Activated CD8-positive, alpha-beta memory T cell treated with anti-CD3 and anti-CD28 coated beads, Interleukin-2, amount 10 ng/mL, durations not matched to agents 7 days and 5 days (primary cell): ENCODE measurements around the gene KLHL6. TPM values are rescaled to one million over a fixed set of nuclear protein-coding genes. Genes with fewer than 3 reads are reported as not detected.
A peak's percentile ranks its signal among the peaks of the same experiment; 100 is the strongest.

Experiments
- ATAC-seq: fragments of 150-1000 bp; cut with Tn5 transposase; one replicate; pipeline ENCODE4 v1.10.0; 2021; ENCODE audit warnings: moderate library complexity
- CTCF ChIA-PET: fragments of 350-600 bp; sonication (Branson Sonifier 250); formaldehyde crosslinking; loops from one replicate; lab custom pipeline; 2021; ENCODE audit warnings: antibody characterized with exemption; lab: Charles Lee
- DNase-seq: peaks from one replicate; pipeline ENCODE4 v3.0.0-alpha.2; 2020
- H3K27ac Mint-ChIP-seq: one replicate; pipeline ENCODE4 v1.8.0; 2021; ENCODE audit warnings: mild to moderate bottlenecking, mixed read lengths
- H3K27me3 Mint-ChIP-seq: one replicate; pipeline ENCODE4 v1.8.0; 2021; ENCODE audit warnings: mixed read lengths
- H3K36me3 Mint-ChIP-seq: one replicate; pipeline ENCODE4 v1.8.0; 2021; ENCODE audit warnings: mild to moderate bottlenecking, mixed read lengths
- H3K4me1 Mint-ChIP-seq: one replicate; pipeline ENCODE4 v1.8.0; 2021; ENCODE audit warnings: mixed read lengths
- H3K4me3 Mint-ChIP-seq: one replicate; pipeline ENCODE4 v1.8.0; 2021; ENCODE audit warnings: mild to moderate bottlenecking, moderate library complexity, mixed read lengths
- H3K9me3 Mint-ChIP-seq: one replicate; pipeline ENCODE4 v1.8.0; 2022; ENCODE audit warnings: low read depth, mixed read lengths
- total RNA-seq, 2 experiments: library from RNA; stranded (reverse); gene quantifications; one replicate each; pipeline ENCODE4 v1.2.3, GENCODE V29; 2021

Gene KLHL6
- total RNA-seq, 2 experiments from 2014 or later: 30.9 to 31.5 TPM

DNA sequence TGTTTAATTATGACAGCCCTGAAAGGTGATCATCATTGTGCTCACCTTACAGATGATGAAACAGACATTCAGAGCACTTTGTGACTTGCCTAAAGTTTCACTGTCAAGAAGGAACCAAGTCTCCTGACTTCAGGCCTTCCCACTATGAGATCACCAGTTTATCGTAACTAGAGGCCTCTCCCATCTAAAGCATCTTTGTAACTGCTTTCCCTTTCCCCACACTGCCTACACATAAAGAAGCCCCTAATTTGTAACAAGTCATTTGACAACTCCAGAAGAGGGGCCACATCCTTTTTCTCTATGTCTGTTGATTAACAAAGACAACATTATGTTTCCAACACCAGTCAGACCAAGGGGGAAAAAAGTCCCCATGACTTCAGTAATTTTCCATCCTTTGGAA is 1.1 kb downstream of the KLHL6 start:
- Mint-ChIP-seq H3K27me3 (no peaks in the 10 kb centered on the region), H3K36me3 (peaks cover 18% of the 10 kb centered on the region), H3K4me3 (peak overlapping the region; percentile 90), H3K27ac (peak overlapping the region; percentile 86), H3K4me1 (peaks cover 66% of the 10 kb centered on the region), H3K9me3 (no peaks in the 10 kb centered on the region)
- DNase-seq (peak; percentile 51), ATAC-seq (peak; percentile 52)
- CTCF ChIA-PET: no interaction called here

GRCh38 chr3:183553334-183554026 is 2.0 kb downstream of the KLHL6 start:
- ATAC-seq (no peak), DNase-seq (peak; percentile 48)
- CTCF ChIA-PET: interaction anchor here (1.0 to 2.1 kb wide), 4 partner anchors 13 to 83 kb away, joined by 5 to 7 read pairs (median 6); no protein-coding TSS in a partner anchor
- Mint-ChIP-seq H3K36me3 (peaks cover 18% of the 10 kb centered on the region), H3K27ac (peak overlapping the region; percentile 86), H3K4me3 (peak overlapping the region; percentile 90), H3K27me3 (no peaks in the 10 kb centered on the region), H3K9me3 (no peaks in the 10 kb centered on the region), H3K4me1 (peaks cover 68% of the 10 kb centered on the region)

DNA sequence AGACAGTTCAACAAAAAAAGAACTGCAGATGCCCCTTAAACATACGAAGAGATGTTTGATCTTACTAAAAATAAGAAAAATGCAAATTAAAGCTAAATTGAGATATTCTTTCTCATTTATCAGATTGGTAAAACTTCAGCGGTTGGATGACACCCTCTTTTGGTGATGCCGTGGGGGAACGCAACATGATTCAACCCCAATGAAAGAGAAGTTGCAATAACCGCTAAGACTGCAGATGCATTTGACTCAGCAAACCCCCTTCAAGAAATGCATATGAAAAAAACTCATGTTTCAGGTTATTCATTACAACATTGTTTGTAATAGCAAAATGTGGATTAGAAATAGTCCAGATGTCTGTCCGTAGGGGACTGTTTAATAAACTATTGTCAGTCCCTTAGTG is 3.6 kb downstream of the KLHL6 start:
- no peak for ATAC-seq
- DNase-seq: peak; percentile 76
- Mint-ChIP-seq H3K27ac (peak overlapping the region; percentile 74), H3K9me3 (no peaks in the 10 kb centered on the region), H3K4me1 (peaks cover 64% of the 10 kb centered on the region), H3K27me3 (no peaks in the 10 kb centered on the region), H3K4me3 (peak overlapping the region; percentile 90), H3K36me3 (peaks cover 22% of the 10 kb centered on the region)
- CTCF ChIA-PET: interaction anchor here (0.8 to 2.1 kb wide), 8 partner anchors 10 to 84 kb away, joined by 3 to 7 read pairs (median 4); no protein-coding TSS in a partner anchor

DNA sequence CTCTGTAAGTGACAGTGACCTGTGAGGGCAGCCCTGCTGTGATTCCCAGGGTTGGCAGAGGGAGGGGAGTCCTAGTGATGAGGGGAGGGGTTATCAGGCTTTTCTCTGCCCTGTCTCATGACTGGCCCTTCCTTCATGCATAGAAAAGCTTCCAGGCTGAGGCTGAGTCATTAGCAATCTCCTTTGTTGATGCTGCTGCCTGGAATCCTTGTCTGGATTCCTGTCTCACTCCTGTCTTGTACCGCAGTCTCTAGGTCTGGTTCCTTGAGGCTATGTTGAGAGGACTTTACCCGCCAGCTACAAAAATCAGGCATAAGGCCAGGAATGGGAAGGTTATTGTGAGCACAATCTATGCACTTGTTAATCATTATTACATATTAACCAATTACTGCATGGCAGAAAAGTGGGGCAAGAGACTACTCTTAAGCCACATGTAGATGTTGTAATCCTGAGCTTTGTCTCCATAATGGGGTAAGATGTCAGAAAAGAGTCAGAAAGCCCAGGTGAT is 7.2 kb downstream of the KLHL6 start:
- Mint-ChIP-seq H3K4me1 (peaks cover 44% of the 10 kb centered on the region), H3K27ac (no peak overlapping the region), H3K9me3 (no peaks in the 10 kb centered on the region), H3K27me3 (no peaks in the 10 kb centered on the region), H3K36me3 (peaks cover 21% of the 10 kb centered on the region), H3K4me3 (no peak overlapping the region)
- ATAC-seq (no peak), DNase-seq (no peak)
- CTCF ChIA-PET: interaction anchor here (0.6 kb wide), 1 partner anchor 604 kb away, joined by 3 read pairs; no protein-coding TSS in a partner anchor

- no peak overlapping the region for H3K27ac Mint-ChIP-seq
- no peaks in the 10 kb centered on the region for H3K9me3 Mint-ChIP-seq
- peaks cover 19% of the 10 kb centered on the region for H3K36me3 Mint-ChIP-seq
- CTCF ChIA-PET: no interaction called here
- ATAC-seq: no peak
- no peaks in the 10 kb centered on the region for H3K27me3 Mint-ChIP-seq
- H3K4me1 Mint-ChIP-seq: peaks cover 43% of the 10 kb centered on the region
- DNase-seq: no peak
- H3K4me3 Mint-ChIP-seq: no peak overlapping the region
Measured at GRCh38 chr3:183546625-183547024, 8.9 kb downstream of the KLHL6 start.

DNA sequence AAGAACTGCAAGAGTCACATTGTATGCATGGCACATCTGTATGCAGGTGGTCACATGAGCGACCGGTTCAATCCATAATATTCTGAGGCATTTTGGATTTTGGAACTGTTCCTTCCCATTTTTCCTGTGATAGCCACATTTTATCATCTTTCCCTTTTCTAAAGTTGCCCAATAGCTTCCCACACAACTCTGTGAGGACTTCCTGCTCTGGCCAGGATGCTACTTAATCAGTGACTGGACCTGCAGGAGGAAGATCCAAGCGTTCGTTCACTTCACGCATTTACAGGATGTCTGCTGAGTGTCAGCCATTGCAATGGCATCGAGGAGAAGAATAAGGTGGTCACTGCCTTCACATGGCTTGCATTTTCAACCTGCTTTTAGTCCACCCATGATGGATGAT is 9.8 kb downstream of the KLHL6 start:
- H3K4me1 Mint-ChIP-seq: peaks cover 45% of the 10 kb centered on the region
- CTCF ChIA-PET: interaction anchor here (1.6 kb wide), 1 partner anchor 18 kb away, joined by 5 read pairs; no protein-coding TSS in a partner anchor
- no peak overlapping the region for H3K27ac Mint-ChIP-seq
- H3K36me3 Mint-ChIP-seq: peaks cover 15% of the 10 kb centered on the region
- DNase-seq (no peak), ATAC-seq (no peak)
- no peaks in the 10 kb centered on the region for H3K9me3 Mint-ChIP-seq
- no peak overlapping the region for H3K4me3 Mint-ChIP-seq
- no peaks in the 10 kb centered on the region for H3K27me3 Mint-ChIP-seq

DNA sequence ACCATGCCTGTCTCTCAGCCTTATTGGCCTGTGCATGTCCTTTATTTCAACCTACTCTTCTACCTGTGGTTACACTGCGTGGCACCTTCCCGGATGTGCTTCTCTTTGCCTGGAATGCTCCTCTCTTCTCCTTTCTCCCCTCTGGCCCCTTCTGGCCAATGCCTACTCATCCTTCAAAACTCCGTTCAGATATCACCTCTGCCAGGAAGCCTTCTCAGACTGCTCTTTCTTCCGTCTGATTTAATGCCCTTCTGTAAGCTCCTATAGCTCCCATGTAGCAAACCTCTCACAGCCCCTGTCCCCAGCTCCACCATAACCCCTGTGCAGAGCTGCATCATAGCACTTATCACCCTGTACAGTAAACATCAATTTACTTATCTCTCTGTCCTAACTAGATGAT is 13.2 kb downstream of the KLHL6 start:
- Mint-ChIP-seq H3K4me3 (no peak overlapping the region), H3K27ac (peak overlapping the region; percentile 80), H3K36me3 (peaks cover 11% of the 10 kb centered on the region)

GRCh38 chr3:183541738-183542137 is 13.8 kb downstream of the KLHL6 start:
- CTCF ChIA-PET: interaction anchor here (0.6 to 2.2 kb wide), 11 partner anchors 10 to 226 kb away, joined by 3 to 6 read pairs (median 3); partner anchors contain the start of genes KLHL24 and MCF2L2
- Mint-ChIP-seq H3K4me1 (peaks cover 53% of the 10 kb centered on the region), H3K27ac (peak overlapping the region; percentile 80), H3K9me3 (no peaks in the 10 kb centered on the region), H3K4me3 (peak overlapping the region; percentile 35), H3K36me3 (peaks cover 11% of the 10 kb centered on the region), H3K27me3 (no peaks in the 10 kb centered on the region)
- peak; percentile 72 for ATAC-seq
- DNase-seq: no peak

More for the DNA sequence above, 13.2 kb downstream of the KLHL6 start:
- CTCF ChIA-PET: interaction anchor here (0.6 to 2.2 kb wide), 6 partner anchors 10 to 114 kb away, joined by 3 to 6 read pairs (median 4); partner anchors contain the start of gene MCF2L2
- no peak for DNase-seq
- no peak for ATAC-seq
- no peaks in the 10 kb centered on the region for H3K9me3 Mint-ChIP-seq
- H3K4me1 Mint-ChIP-seq: peaks cover 47% of the 10 kb centered on the region
- no peaks in the 10 kb centered on the region for H3K27me3 Mint-ChIP-seq

GRCh38 chr3:183541235-183541655 is 14.3 kb downstream of the KLHL6 start:
- Mint-ChIP-seq H3K27ac (peak overlapping the region; percentile 80), H3K4me3 (peak overlapping the region; percentile 43), H3K36me3 (peaks cover 11% of the 10 kb centered on the region), H3K9me3 (no peaks in the 10 kb centered on the region), H3K27me3 (no peaks in the 10 kb centered on the region), H3K4me1 (peaks cover 58% of the 10 kb centered on the region)
- CTCF ChIA-PET: interaction anchor here (0.8 to 2.2 kb wide), 10 partner anchors 12 to 226 kb away, joined by 3 to 6 read pairs (median 4); partner anchors contain the start of gene KLHL24
- ATAC-seq (peak; percentile 18), DNase-seq (no peak)

DNA sequence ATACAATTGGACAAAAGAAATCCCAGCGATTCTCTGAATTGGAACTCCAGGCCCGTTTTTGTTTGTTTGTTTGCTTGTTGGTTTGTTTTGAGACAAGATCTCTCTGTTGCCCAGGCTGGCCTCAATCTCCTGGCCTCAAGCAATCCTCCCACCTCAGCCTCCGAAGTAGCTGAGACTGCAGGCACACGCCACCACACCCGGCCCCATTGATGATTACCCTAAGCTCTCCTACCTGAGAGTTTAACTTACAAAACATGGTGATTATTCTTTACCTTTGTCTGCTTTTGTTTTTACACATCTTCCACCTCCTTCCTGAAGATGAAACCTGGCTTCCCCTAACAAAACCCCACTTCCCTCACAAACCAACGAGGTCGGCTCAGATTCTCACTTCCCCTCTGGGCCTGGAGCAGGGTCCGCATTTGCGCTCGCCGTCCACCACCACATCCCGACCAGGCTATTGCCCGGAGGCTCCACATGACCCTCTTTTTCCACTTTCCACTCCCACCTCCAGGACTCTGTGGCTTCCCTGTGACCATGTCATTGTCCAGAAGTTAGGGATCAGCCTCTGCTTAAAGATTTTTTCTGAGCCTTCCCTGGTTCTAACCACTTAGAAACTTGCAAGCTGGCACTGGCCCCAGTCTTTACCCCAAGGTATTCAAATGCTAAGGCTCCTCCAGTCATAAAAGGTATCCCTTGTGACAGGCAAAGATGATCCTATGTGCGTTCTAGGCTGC is 14.8 kb downstream of the KLHL6 start:
- CTCF ChIA-PET: interaction anchor here (1.1 to 2.2 kb wide), 10 partner anchors 11 to 227 kb away, joined by 3 to 6 read pairs (median 4); partner anchors contain the start of gene KLHL24
- Mint-ChIP-seq H3K27ac (peak overlapping the region; percentile 80), H3K27me3 (no peaks in the 10 kb centered on the region), H3K9me3 (no peaks in the 10 kb centered on the region), H3K4me1 (peaks cover 62% of the 10 kb centered on the region), H3K36me3 (peaks cover 11% of the 10 kb centered on the region), H3K4me3 (peak overlapping the region; percentile 43)
- ATAC-seq (peak; percentile 45), DNase-seq (no peak)

GRCh38 chr3:183539811-183540210 is 15.7 kb downstream of the KLHL6 start:
- H3K4me3 Mint-ChIP-seq: no peak overlapping the region
- DNase-seq (no peak), ATAC-seq (no peak)
- H3K4me1 Mint-ChIP-seq: peaks cover 64% of the 10 kb centered on the region
- peak overlapping the region; percentile 80 for H3K27ac Mint-ChIP-seq
- peaks cover 11% of the 10 kb centered on the region for H3K36me3 Mint-ChIP-seq
- H3K27me3 Mint-ChIP-seq: no peaks in the 10 kb centered on the region
- H3K9me3 Mint-ChIP-seq: no peaks in the 10 kb centered on the region
- CTCF ChIA-PET: interaction anchor here (1.1 to 2.0 kb wide), 5 partner anchors 12 to 225 kb away, joined by 3 to 6 read pairs (median 5); no protein-coding TSS in a partner anchor

GRCh38 chr3:183538486-183538885 is 17.0 kb downstream of the KLHL6 start:
- Mint-ChIP-seq H3K27me3 (no peaks in the 10 kb centered on the region), H3K36me3 (peaks cover 10% of the 10 kb centered on the region), H3K9me3 (no peaks in the 10 kb centered on the region), H3K4me1 (peaks cover 66% of the 10 kb centered on the region), H3K4me3 (no peak overlapping the region), H3K27ac (no peak overlapping the region)
- no peak for DNase-seq
- CTCF ChIA-PET: interaction anchor here (0.6 kb wide), 1 partner anchor 361 kb away, joined by 4 read pairs; no protein-coding TSS in a partner anchor
- no peak for ATAC-seq

- no peak overlapping the region for H3K27ac Mint-ChIP-seq
- H3K27me3 Mint-ChIP-seq: no peaks in the 10 kb centered on the region
- peaks cover 72% of the 10 kb centered on the region for H3K4me1 Mint-ChIP-seq
- ATAC-seq (no peak), DNase-seq (no peak)
- H3K9me3 Mint-ChIP-seq: no peaks in the 10 kb centered on the region
- no peak overlapping the region for H3K4me3 Mint-ChIP-seq
- CTCF ChIA-PET: interaction anchor here (1.0 to 2.5 kb wide), 2 partner anchors 10 to 13 kb away, joined by 3 to 7 read pairs; no protein-coding TSS in a partner anchor
- H3K36me3 Mint-ChIP-seq: peaks cover 16% of the 10 kb centered on the region
Measured at GRCh38 chr3:183537295-183537730, 18.2 kb downstream of the KLHL6 start.
